Mesendoderm (in vitro differentiated cells): ENCODE results near the gene FSIP1.

Source experiments
- DNase-seq: peaks from one replicate; pipeline ENCODE4 v3.0.0; 2013
- H2AK5ac ChIP-seq: 2 replicates; pipeline ENCODE4 v1.6.1; 2013; ENCODE audit warnings: low read length, inconsistent platforms
- H2BK120ac ChIP-seq: 2 replicates; pipeline ENCODE4 v1.6.1; 2013; ENCODE audit warnings: low read depth, mild to moderate bottlenecking, low read length, moderate library complexity, mixed read lengths
- H2BK15ac ChIP-seq: replicated peaks from 2 replicates; pipeline ENCODE4 v1.6.1; 2013; ENCODE audit warnings: low read depth, mild to moderate bottlenecking, moderate library complexity
- H2BK5ac ChIP-seq: 2 replicates; pipeline ENCODE4 v1.6.1; 2013; ENCODE audit warnings: low read length, inconsistent platforms
- H3K18ac ChIP-seq: 2 replicates; pipeline ENCODE4 v1.6.1; 2013; ENCODE audit warnings: mild to moderate bottlenecking, low read length, mixed read lengths
- H3K23ac ChIP-seq: one replicate; pipeline ENCODE4 v1.6.1; 2013; ENCODE audit warnings: low read length
- H3K27ac ChIP-seq: 2 replicates; pipeline ENCODE4 v1.5.1; 2013; ENCODE audit warnings: low read depth, mild to moderate bottlenecking, inconsistent platforms, low read length, moderate library complexity
- H3K27me3 ChIP-seq: 2 replicates; pipeline ENCODE4 v1.6.1; 2013; ENCODE audit warnings: low read length, control low read depth, mild to moderate bottlenecking, inconsistent platforms; ENCODE audit not compliant: insufficient read depth, poor library complexity
- H3K36me3 ChIP-seq: 2 replicates; pipeline ENCODE4 v1.6.1; 2013; ENCODE audit warnings: low read length, inconsistent platforms; ENCODE audit not compliant: control insufficient read depth, insufficient read depth
- H3K4ac ChIP-seq: one replicate; pipeline ENCODE4 v1.6.1; 2013; ENCODE audit warnings: low read depth, mild to moderate bottlenecking, low read length, moderate library complexity
- H3K4me1 ChIP-seq: 2 replicates; pipeline ENCODE4 v1.6.1; 2013; ENCODE audit warnings: low read depth, low read length, inconsistent platforms; ENCODE audit not compliant: control insufficient read depth
- H3K4me2 ChIP-seq: 2 replicates; pipeline ENCODE4 v1.6.1; 2013; ENCODE audit warnings: low read length
- H3K4me3 ChIP-seq: 2 replicates; pipeline ENCODE4 v1.5.1; 2013; ENCODE audit warnings: mild to moderate bottlenecking, low read length
- H3K56ac ChIP-seq: one replicate; pipeline ENCODE4 v1.6.1; 2013; ENCODE audit warnings: low read length
- H3K79me1 ChIP-seq: 2 replicates; pipeline ENCODE4 v1.6.1; 2013; ENCODE audit warnings: low read length, inconsistent platforms
- H3K79me2 ChIP-seq: 2 replicates; pipeline ENCODE4 v1.6.1; 2013; ENCODE audit warnings: mild to moderate bottlenecking, low read length; ENCODE audit not compliant: control insufficient read depth, insufficient read depth
- H3K9ac ChIP-seq: 2 replicates; pipeline ENCODE4 v1.6.1; 2013; ENCODE audit warnings: low read length, inconsistent platforms
- H4K5ac ChIP-seq: one replicate; pipeline ENCODE4 v1.6.1; 2013; ENCODE audit warnings: low read length
- H4K8ac ChIP-seq: one replicate; pipeline ENCODE4 v1.6.1; 2013; ENCODE audit warnings: low read depth, mild to moderate bottlenecking, control low read depth, low read length, moderate library complexity
- WGBS: extraction: QIAGEN DNeasy Blood & Tissue Kit; methylation state at CpG from one replicate; pipeline ENCODE4 v1.1.7; 2013; ENCODE audit warnings: low lambda C conversion rate, missing lambda C conversion rate; ENCODE audit not compliant: insufficient coverage; ENCODE audit errors: extremely low coverage; 5-methylcytosine and 5-hydroxymethylcytosine counted together

The FSIP1 gene

DNA sequence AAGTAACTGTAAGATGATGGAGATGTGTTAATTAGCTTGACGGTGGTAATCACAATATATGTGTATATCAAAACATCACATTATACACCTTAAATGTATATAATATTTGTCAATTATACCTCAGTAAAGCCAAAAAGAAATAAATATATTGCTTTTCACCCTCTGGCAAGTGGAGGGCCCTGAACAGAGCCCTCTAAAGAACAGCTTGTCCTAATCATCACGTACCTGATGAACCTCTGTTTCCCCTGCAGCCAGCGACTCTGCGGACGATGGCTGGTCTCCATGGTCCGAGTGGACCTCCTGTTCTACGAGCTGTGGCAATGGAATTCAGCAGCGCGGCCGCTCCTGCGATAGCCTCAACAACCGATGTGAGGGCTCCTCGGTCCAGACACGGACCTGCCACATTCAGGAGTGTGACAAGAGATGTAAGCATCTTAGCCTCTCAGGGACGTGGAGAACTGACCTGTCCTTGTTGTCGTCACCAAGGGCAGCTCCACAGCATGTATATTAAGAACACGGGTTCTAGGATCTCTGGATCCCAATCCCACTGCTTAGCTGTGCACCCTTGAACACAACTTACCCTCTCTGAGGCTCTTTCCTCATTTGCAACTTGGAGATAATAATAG lies 195.4 kb downstream of the FSIP1 start:
- Histone ChIP-seq H3K79me2 (peaks cover 10% of the 10 kb centered on the region), H3K23ac (no peak overlapping the region), H3K4me3 (no peak overlapping the region), H3K27ac (no peak overlapping the region), H3K18ac (no peak overlapping the region), H3K4me1 (peaks cover 3% of the 10 kb centered on the region), H2BK15ac (no peak overlapping the region), H3K9ac (no peak overlapping the region), H3K36me3 (peaks cover 8% of the 10 kb centered on the region), H3K4ac (no peak overlapping the region), H3K56ac (no peak overlapping the region), H3K79me1 (peaks cover 3% of the 10 kb centered on the region), H2BK120ac (no peak overlapping the region), H3K4me2 (no peak overlapping the region), H3K27me3 (no peaks in the 10 kb centered on the region), H2AK5ac (no peak overlapping the region), H4K5ac (no peak overlapping the region), H4K8ac (no peak overlapping the region), H2BK5ac (no peak overlapping the region)
- no CpG with 5 or more reads among the region's 17 CpGs for WGBS
- no peak for DNase-seq

DNA sequence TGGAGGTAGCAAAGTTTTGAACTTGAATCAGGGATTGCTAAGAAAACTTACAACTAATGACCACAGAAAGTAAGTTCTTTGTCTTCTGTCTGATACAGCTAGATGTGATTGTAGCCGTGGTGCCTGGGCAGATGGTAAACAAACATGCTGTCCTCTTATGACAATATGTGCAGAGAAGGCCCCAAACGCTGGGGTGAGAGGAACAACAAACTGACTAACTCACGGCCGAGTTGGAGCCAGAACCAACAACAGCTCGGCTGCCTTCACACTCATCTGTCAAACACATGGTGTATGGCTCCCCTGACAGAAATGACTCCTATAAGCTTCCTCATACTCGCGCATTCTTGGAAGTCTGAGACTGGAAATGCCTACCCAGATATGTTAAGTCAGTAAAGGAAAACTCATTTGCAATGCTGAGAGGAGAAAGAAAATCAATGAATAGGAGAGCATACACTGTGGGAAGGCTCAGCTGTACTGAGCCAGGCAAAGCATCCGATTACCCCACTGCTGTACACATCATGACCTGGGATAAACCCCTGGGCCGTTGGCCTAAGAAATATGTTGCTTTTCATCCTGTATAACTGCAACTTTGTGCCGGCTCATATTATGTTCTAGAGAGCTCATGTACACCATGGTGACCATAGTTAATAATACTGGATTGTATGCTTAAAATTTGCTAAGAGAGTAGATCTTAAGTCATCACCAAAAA lies 196.1 kb downstream of the FSIP1 start:
- H3K4me3 ChIP-seq, result no peak overlapping the region

DNA sequence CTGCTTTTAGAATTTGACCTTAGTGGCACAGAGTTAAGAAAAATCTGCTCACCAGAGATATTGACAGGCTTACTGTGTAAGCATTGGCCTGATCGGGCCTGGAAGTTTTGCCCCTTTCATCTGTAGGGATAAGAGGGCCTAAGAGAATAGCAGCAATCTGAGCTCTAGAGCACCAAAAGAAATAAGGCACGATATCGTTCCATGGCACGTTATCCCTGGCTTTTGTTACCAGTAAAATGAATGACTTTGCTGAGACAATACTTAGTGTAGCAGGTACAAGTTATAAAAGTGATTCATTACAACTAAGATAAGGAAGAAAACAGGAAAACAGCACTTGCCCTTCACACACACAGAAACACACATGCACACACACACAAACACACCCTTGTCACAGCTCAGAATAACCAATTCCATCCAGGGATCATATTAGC lies 196.8 kb downstream of the FSIP1 start:
- Histone ChIP-seq H3K36me3 (peaks cover 8% of the 10 kb centered on the region), H3K56ac (no peak overlapping the region), H3K18ac (no peak overlapping the region), H3K79me2 (peaks cover 16% of the 10 kb centered on the region), H3K4me3 (no peak overlapping the region), H3K27ac (no peak overlapping the region), H2BK120ac (no peak overlapping the region), H3K23ac (no peak overlapping the region), H3K4ac (no peak overlapping the region), H3K27me3 (no peaks in the 10 kb centered on the region), H4K5ac (no peak overlapping the region), H3K79me1 (peaks cover 3% of the 10 kb centered on the region), H4K8ac (no peak overlapping the region), H3K4me2 (no peak overlapping the region), H3K9ac (no peak overlapping the region), H2BK5ac (no peak overlapping the region), H3K4me1 (peaks cover 3% of the 10 kb centered on the region), H2AK5ac (no peak overlapping the region), H2BK15ac (no peak overlapping the region)
- WGBS, result no CpG with 5 or more reads among the region's 4 CpGs
- no peak for DNase-seq

More for the DNA sequence above, 196.1 kb downstream of the FSIP1 start:
- H3K36me3 ChIP-seq, result peaks cover 8% of the 10 kb centered on the region
- H3K79me2 ChIP-seq, result peaks cover 11% of the 10 kb centered on the region
- H3K4ac ChIP-seq, result no peak overlapping the region
- H3K4me1 ChIP-seq, result peaks cover 3% of the 10 kb centered on the region
- H2AK5ac ChIP-seq, result no peak overlapping the region
- H2BK5ac ChIP-seq, result no peak overlapping the region
- no peak overlapping the region for H4K5ac ChIP-seq
- WGBS, result no CpG with 5 or more reads among the region's 10 CpGs
- no peak overlapping the region for H3K56ac ChIP-seq
- peaks cover 3% of the 10 kb centered on the region for H3K79me1 ChIP-seq
- no peak overlapping the region for H3K9ac ChIP-seq
- H3K23ac ChIP-seq, result no peak overlapping the region
- H2BK15ac ChIP-seq, result no peak overlapping the region
- no peak overlapping the region for H2BK120ac ChIP-seq
- no peak overlapping the region for H4K8ac ChIP-seq
- H3K27me3 ChIP-seq, result no peaks in the 10 kb centered on the region
- no peak overlapping the region for H3K4me2 ChIP-seq
- H3K18ac ChIP-seq, result no peak overlapping the region
- DNase-seq, result no peak
- no peak overlapping the region for H3K27ac ChIP-seq

- H3K27ac ChIP-seq, result no peak overlapping the region
- no peak overlapping the region for H2BK5ac ChIP-seq
- peaks cover 16% of the 10 kb centered on the region for H3K79me2 ChIP-seq
- no peak overlapping the region for H3K4me3 ChIP-seq
- no peak overlapping the region for H2BK120ac ChIP-seq
- H2AK5ac ChIP-seq, result no peak overlapping the region
- peaks cover 8% of the 10 kb centered on the region for H3K36me3 ChIP-seq
- H3K9ac ChIP-seq, result no peak overlapping the region
- H3K23ac ChIP-seq, result no peak overlapping the region
- H4K8ac ChIP-seq, result no peak overlapping the region
- H3K4me2 ChIP-seq, result no peak overlapping the region
- peaks cover 3% of the 10 kb centered on the region for H3K4me1 ChIP-seq
- peaks cover 3% of the 10 kb centered on the region for H3K79me1 ChIP-seq
- no peak overlapping the region for H3K4ac ChIP-seq
- no CpG with 5 or more reads among the region's 4 CpGs for WGBS
- no peaks in the 10 kb centered on the region for H3K27me3 ChIP-seq
- H3K18ac ChIP-seq, result no peak overlapping the region
- H2BK15ac ChIP-seq, result no peak overlapping the region
- no peak overlapping the region for H3K56ac ChIP-seq
- H4K5ac ChIP-seq, result no peak overlapping the region
- DNase-seq, result no peak
Measured at GRCh38 chr15:39585389-39585841, 197.2 kb downstream of the FSIP1 start.

DNA sequence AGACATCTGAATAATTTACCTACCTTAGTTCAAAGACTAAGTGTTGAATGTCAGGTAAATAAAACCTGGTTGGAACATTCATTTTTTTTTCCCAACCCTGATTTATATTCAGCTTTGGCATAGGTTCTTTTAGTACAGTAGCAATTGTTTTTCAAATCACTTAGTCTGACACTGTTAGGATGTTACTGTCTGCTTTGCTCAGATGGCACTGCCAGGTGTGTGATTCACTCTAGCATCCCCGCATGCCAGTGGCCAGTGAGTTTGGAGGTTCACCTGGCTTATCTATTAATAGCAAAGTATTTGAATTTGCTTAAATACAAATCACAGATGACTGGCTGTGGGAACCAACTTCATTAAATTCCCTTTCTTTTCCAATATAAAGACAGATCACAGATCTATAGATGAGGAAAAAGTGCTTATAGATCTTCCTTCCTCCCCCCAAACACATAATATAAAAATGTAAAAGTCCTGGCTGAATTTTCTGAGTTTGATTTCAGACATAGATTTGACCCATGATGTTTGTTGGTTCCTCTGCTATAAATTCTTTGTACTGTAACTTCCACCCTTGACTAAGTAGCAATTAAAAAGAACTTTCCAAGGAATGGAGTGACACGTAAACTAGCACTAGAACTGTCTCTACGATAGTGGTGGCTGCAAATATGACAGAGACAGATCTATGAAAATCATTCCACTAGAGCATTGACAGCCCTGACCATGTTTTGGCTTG lies 197.8 kb downstream of the FSIP1 start:
- Histone ChIP-seq H3K23ac (no peak overlapping the region), H3K4me2 (no peak overlapping the region)

More for the DNA sequence above, 197.8 kb downstream of the FSIP1 start:
- Histone ChIP-seq H3K27me3 (no peaks in the 10 kb centered on the region), H3K4ac (no peak overlapping the region), H3K79me1 (peaks cover 3% of the 10 kb centered on the region), H3K18ac (no peak overlapping the region), H3K9ac (no peak overlapping the region), H3K27ac (no peak overlapping the region), H3K56ac (no peak overlapping the region), H2AK5ac (no peak overlapping the region), H2BK15ac (no peak overlapping the region), H3K4me3 (no peak overlapping the region), H4K8ac (no peak overlapping the region), H3K79me2 (peaks cover 16% of the 10 kb centered on the region), H2BK120ac (no peak overlapping the region), H4K5ac (no peak overlapping the region), H3K4me1 (peaks cover 3% of the 10 kb centered on the region), H3K36me3 (peaks cover 8% of the 10 kb centered on the region), H2BK5ac (no peak overlapping the region)
- no CpG with 5 or more reads among the region's 3 CpGs for WGBS
- DNase-seq, result no peak
